Measurements from ENCODE around the gene MYOCD. TPM values are rescaled to one million over a fixed set of nuclear protein-coding genes. Genes with fewer than 3 reads are reported as not detected.

Gene MYOCD
- total and polyA plus RNA-seq, 2 of the 13 experiments (the other 11 are each of a cell fraction or from before 2014, with no cell fraction given), result not detected

GRCh38 chr17:12619459-12620199, 46.1 kb upstream of the MYOCD start:
- in situ Hi-C loops (cut with HindIII; ENCODE audit: extremely low pct_ligation_motif_present, low pct_unique_long_range_greater_than_20kb), result loop anchor here (25.0 kb wide), 1 partner anchor 107 kb away; no protein-coding TSS in a partner anchor

More at GRCh38 chr17:12619459-12620199, 46.1 kb upstream of the MYOCD start:
- no peak overlapping the region for H3K9ac ChIP-seq (ENCODE audit: insufficient read depth, low read depth, low read length)
- no peaks in the 10 kb centered on the region; a peak in 1 of 5 replicates for H3K27me3 ChIP-seq (ENCODE audit: control insufficient read depth in 1 of 2, insufficient read depth in 2 of 2, low read length in 2 of 2)
- DNase-seq (ENCODE audit: low spot score) (no peak), ATAC-seq (no peak), FAIRE-seq (no peak)
- TF ChIP-seq PRMT3 (CRISPR knock-in tag; IDR thresholded peaks at IDR 0.05; ENCODE audit: borderline replicate concordance, low read depth), result no peak
- no peak for TF ChIP-seq ZFP36L1 (CRISPR knock-in tag; IDR thresholded peaks at IDR 0.05)
- TF ChIP-seq CBX1 (IDR thresholded peaks at IDR 0.05; ENCODE audit: low read depth), result no peak
- TF ChIP-seq, protein P1, sequence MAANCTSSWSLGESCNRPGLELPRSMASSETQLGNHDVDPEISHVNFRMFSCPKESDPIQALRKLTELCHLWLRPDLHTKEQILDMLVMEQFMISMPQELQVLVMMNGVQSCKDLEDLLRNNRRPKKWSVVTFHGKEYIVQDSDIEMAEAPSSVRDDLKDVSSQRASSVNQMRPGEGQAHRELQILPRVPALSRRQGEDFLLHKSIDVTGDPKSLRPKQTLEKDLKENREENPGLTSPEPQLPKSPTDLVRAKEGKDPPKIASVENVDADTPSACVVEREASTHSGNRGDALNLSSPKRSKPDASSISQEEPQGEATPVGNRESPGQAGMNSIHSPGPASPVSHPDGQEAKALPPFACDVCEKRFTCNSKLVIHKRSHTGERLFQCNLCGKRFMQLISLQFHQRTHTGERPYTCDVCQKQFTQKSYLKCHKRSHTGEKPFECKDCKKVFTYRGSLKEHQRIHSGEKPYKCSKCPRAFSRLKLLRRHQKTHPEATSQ (CRISPR knock-in tag; IDR thresholded peaks at IDR 0.05; ENCODE audit: borderline replicate concordance), result no peak
- TF ChIP-seq, protein P2, sequence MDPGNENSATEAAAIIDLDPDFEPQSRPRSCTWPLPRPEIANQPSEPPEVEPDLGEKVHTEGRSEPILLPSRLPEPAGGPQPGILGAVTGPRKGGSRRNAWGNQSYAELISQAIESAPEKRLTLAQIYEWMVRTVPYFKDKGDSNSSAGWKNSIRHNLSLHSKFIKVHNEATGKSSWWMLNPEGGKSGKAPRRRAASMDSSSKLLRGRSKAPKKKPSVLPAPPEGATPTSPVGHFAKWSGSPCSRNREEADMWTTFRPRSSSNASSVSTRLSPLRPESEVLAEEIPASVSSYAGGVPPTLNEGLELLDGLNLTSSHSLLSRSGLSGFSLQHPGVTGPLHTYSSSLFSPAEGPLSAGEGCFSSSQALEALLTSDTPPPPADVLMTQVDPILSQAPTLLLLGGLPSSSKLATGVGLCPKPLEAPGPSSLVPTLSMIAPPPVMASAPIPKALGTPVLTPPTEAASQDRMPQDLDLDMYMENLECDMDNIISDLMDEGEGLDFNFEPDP (CRISPR knock-in tag; conservative IDR thresholded peaks at IDR 0.05), result no peak
- no peak for TF ChIP-seq ZNF878 (CRISPR knock-in tag; IDR thresholded peaks at IDR 0.05)
- TF ChIP-seq GTF3A (CRISPR knock-in tag; conservative IDR thresholded peaks at IDR 0.05), result no peak
- no peak for TF ChIP-seq ZNF780A (CRISPR knock-in tag; IDR thresholded peaks at IDR 0.05)
- no peak for TF ChIP-seq FIP1L1 (IDR thresholded peaks at IDR 0.05; ENCODE audit: borderline replicate concordance, insufficient read depth, low read depth, low read length)
- H3K36me3 ChIP-seq (replicated peaks in 1 of 2; ENCODE audit: control insufficient read depth in 1 of 2, insufficient read depth in 2 of 2, low read length in 2 of 2), result no peaks in the 10 kb centered on the region
- no peaks in the 10 kb centered on the region for H3K9me3 ChIP-seq (ENCODE audit: low read length)
- no peaks in the 10 kb centered on the region for H3K4me1 ChIP-seq (ENCODE audit: insufficient read depth, low read length)
- no peaks in the 10 kb centered on the region for H3K79me2 ChIP-seq (ENCODE audit: insufficient read depth, low read length)
- 8% methylated on average over 7 of the region's 7 CpGs for WGBS (ENCODE audit: low lambda C conversion rate)
- intact Hi-C loops (cut with micrococcal nuclease; ENCODE audit: unreplicated experiment), result no loop called here
- BruUV-seq (replicated peaks), result no TSS peak
- CTCF ChIA-PET (ENCODE audit: low intra/inter-chr PET ratio, low total read pairs), result no interaction called here
- H3K27ac ChIP-seq (ENCODE audit: extremely low read length, insufficient read depth, low read length), result no peak overlapping the region
- POLR2A ChIA-PET, result no interaction called here
- no peak overlapping the region for H3K4me2 ChIP-seq (ENCODE audit: low read depth, low read length)
- H2AFZ ChIP-seq (ENCODE audit: low read length), result no peak overlapping the region
- no peak overlapping the region for H3K4me3 ChIP-seq (replicated peaks in 1 of 3; ENCODE audit: insufficient read depth in 1 of 3, low read depth in 2 of 3, low read length in 3 of 3)
- H4K20me1 ChIP-seq (ENCODE audit: insufficient read depth, low read length), result no peaks in the 10 kb centered on the region

All from HepG2 (cell line).